ENCODE data around the gene NUDT4.
"Not testable (repeated sequence)": the region's sequence is repeated elsewhere in the genome, so short reads cannot be mapped to it uniquely, and the experiment has no call there.

The NUDT4 gene

GRCh38 chr12:93429448-93429847, 51.7 kb downstream of the NUDT4 start:
- DNase-seq (ENCODE audit: low read depth) = no peak

- DNase-seq (ENCODE audit: low read depth) = no peak
Measured at GRCh38 chr12:93429852-93430251, 52.1 kb downstream of the NUDT4 start.

DNA sequence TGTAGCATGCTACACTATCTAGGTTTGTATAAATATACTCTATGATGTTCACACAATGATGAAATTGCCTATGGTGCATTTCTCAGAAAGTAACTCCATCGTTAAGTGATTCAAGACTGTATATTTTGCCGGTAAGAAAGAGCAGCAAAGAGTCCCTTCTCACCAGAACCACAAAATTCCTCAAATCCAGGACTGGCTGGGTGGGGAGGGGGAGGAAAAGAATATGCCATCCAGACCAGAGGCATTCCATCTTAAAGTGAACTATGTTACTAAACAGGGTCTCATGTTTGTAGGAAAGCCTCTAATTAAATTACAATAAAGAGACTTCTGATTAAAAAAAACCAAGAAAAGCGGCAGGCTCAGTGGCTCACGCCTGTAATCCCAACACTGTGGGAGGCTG, 52.6 kb downstream of the NUDT4 start:
- no peak for DNase-seq (ENCODE audit: low read depth)

DNA sequence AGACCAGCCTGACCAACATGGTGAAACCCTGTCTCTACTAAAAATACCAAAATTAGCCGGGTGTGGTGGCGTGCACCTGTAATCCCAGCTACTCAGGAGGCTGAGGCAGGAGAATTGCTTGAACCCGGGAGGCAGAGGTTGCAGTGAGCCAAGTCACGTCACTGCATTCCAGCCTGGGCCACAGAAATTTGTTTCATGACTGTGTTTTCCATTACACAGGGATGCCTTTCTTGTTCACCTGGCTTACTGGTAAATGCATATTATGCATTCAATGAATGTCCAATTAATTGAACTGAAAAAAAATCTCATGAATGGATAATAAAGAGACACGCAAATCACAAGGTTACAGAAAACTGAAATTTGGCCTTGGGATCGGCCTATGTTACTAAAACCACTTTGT, 54.3 kb downstream of the NUDT4 start:
- DNase-seq (ENCODE audit: low read depth) = not testable (repeated sequence)

- DNase-seq (ENCODE audit: low read depth) = no peak
Measured at GRCh38 chr12:93434256-93434865, 56.6 kb downstream of the NUDT4 start.

- DNase-seq (ENCODE audit: low read depth) = no peak
Measured at GRCh38 chr12:93438266-93439050, 60.7 kb downstream of the NUDT4 start.

DNA sequence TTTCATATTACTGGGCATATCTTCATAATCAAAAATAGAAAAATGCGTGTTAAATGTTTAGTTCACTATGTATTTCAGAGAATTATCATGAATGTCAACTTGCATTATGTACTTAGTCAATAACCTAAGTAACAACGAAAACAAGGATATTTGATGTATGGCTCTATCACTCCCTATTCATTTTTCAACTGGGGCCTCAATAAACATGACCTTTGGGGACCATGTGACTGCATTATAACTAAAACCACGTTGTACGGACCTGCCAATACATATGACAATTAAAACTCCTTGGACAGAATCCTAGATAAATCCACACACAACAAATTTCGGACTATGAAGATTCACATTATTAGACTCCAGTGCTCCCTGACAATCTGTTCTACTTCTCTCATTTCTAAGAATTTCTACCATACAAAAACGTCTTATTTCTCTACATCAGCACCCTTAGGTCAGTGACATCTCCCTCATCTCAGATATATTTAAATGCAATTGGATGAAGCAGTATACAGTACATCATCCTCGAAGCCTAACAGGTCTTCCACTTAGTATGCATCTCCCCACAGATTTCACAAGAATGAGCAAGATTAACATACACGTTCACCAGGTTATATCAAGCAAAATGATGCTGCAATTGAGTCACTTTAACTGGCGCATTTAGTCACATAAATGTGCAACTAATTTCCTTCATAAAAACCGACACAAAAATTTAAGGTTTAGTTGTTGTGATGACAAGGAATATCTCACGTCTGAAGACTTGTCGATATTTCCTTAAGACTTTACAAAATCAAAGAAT, 62.5 kb downstream of the NUDT4 start:
- no peak for DNase-seq (ENCODE audit: low read depth)

GRCh38 chr12:93441081-93441616, 63.4 kb downstream of the NUDT4 start:
- DNase-seq (ENCODE audit: low read depth) = no peak

DNA sequence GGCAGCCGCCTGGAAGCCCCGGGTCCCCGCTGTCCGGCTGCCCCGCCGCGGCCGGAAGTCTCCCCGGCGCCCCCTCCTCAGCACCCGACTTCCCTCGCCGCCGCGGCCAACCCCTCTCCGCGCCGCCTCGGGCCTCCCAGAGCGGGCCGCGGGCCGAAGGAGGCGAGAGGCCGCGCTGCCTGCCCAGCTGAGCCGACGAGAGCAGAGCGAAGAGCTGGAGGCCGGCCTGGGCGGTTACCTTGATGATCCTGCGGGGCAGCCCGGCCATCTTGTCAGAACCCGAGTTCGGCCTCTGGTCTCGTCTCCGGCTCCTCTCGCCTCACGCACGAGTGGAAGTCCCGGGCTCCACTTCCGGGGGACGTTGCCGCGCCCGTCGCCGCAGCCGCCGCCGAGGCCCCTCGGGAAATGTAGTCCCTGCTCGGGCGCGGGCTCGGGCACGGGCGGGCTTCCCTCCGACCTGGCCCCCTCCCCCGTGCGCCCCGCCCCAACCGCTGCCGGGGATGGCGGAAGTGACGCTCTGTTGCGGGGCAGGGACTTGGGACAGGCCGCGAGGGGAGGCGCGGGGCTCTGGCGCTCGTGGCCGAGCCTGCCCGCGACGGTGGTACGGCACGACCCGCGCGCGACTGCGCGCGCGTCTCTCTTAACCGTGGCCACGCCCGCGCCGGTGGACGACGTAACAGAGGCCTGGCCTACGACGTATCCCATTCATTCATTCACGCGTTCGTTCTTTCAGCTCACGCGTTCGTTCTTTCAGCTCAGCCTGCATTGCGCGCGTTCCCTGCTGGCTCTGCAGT, 64.1 kb downstream of the NUDT4 start, which contains the start of gene UBE2N:
UBE2N (minus strand) TSS at position 331 of the 794 bp plus-strand sequence; CDS start at position 268, 63 bp downstream.
- peak; percentile 96 for DNase-seq (ENCODE audit: low read depth)

- DNase-seq (ENCODE audit: low read depth) = no peak
Measured at GRCh38 chr12:93442411-93443340, 65.0 kb downstream of the NUDT4 start.

GRCh38 chr12:93443576-93443975, 65.9 kb downstream of the NUDT4 start:
- no peak for DNase-seq (ENCODE audit: low read depth)

DNA sequence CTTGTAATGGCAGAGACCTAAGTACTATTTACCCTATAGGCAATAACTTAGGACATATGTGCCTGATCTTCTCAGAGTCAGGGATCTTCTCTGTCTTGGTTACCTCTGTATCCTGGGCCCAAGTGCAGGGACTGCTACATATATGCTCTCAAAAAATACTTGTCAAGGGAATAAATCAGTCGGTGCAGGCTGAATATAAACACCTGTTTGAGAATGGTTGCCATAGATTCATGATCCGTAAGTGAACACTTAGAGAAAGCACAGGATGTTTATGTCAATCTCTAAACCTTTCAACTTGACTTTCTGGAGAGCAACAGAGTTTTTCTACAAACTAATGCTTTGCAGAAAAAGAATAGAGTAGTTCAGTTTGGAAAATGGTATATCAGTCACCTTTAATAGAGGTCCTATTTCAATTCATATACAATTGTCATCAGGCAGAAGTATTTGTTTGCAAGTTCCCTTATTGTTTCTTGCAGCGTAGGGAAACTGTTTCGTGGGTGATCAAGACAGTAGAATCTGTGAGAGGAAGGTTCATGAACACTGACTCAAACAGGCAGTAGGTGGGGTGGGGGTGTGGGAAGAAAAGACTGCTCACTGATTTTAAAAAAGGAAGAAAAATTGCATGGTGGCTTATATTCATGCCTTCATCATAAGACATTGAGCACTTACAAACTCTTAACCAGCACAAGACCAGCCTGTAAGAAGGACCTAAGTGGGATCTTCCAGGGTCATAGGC, 70.0 kb downstream of the NUDT4 start:
- peak; percentile 31 for DNase-seq (ENCODE audit: low read depth)

DNA sequence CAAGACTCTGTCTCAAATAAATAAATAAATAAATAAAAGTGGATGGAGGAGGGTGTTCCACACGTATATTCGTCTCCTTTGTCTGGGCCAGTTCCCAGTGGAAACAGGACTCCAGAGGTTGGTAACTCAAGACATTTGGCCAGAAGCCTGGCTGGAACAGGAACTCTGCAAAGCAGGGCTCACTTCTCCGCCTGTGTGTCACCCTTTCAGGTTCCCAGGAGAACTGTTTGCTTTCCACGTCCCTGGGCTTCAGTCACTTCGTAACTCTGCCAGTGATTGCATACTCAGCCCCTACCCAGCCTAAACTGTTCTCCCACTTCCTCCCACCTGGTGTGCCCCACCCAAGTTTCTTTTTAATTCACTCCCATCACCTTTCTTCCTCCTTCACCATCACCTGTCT, 71.1 kb downstream of the NUDT4 start:
- no peak for DNase-seq (ENCODE audit: low read depth)

GRCh38 chr12:93449277-93449676, 71.6 kb downstream of the NUDT4 start:
- DNase-seq (ENCODE audit: low read depth) = no peak

DNA sequence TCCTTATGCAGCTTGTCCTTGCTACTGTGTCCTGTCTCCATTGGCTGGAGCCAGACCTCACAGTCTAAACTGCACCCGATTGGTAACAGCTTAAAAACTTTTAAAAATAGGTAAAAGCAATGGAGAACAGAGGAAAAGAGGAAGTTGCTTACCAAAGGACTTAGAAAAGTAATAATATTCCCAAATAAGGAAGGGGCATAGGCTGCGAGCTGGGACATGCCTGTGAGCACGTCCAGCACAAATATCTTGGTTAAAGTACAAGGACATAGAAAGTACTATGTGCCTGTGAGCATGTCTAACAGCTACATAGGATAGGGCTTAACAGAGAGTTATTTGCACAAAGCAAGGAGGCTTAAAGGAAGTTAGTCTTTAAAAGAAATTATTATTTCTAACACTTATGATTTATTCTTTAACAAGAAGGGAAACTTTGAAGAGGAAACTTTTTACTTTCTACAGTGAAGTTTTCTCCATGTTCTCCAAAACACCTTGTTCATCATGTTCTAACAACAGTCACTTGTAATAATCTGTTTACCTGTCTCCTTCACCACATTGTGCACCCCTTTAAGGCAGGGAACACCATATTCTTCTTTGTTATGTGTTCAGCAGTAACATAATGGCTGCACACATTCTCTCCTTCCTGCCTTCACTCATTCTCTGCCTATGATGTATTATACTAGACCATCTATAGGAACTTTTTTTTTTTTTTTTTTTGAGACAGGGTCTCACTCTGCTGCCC, 73.9 kb downstream of the NUDT4 start:
- no peak for DNase-seq (ENCODE audit: low read depth)

- DNase-seq (ENCODE audit: low read depth) = no peak
Measured at GRCh38 chr12:93453633-93454032, 75.9 kb downstream of the NUDT4 start.

GRCh38 chr12:93456077-93456476, 78.4 kb downstream of the NUDT4 start:
- DNase-seq (ENCODE audit: low read depth) = no peak
